ENCODE measurements around the gene ABHD14A.

GRCh38 chr3:52004906-52005395, 30.1 kb downstream of the ABHD14A start:
- TF ChIP-seq CTCF (conservative IDR thresholded peaks at IDR 0.05 in 1 of 2, IDR thresholded peaks at IDR 0.05 in 1 of 2; ENCODE audit: extremely low read depth in 1 of 2, insufficient read depth in 1 of 2, low read depth in 1 of 2, low read length in 2 of 2) (no peak), EZH2 (IDR thresholded peaks at IDR 0.05; ENCODE audit: borderline replicate concordance, low read length) (no peak)

All from mammary epithelial cell (primary cell).